Tibial nerve (tissue), 4 donors: ENCODE results near the gene MMD. TPM values are rescaled to one million over a fixed set of nuclear protein-coding genes. Genes with fewer than 3 reads are reported as not detected.

ENCODE experiments used
- DNase-seq, 2 donors: peaks; one replicate each; pipeline ENCODE4 v3.0.0-alpha.2; 2019; ENCODE audit warnings: low spot score in 2 of 2
- H3K27ac ChIP-seq, 4 donors: fragments of 200-600 bp; sonication (generic) in 3 of 4; one replicate each; pipeline ENCODE4 v1.5.1; 2017 to 2019; ENCODE audit warnings: mild to moderate bottlenecking in 1 of 4
- H3K27me3 ChIP-seq, 2 donors: fragments of 200-600 bp; sonication (generic) in 1 of 2; one replicate each; pipeline versions ENCODE4 v1.5.1 to v1.6.0; 2017 to 2019
- H3K36me3 ChIP-seq, 3 donors: fragments of 200-600 bp; sonication (generic); one replicate each; pipeline ENCODE4 v1.5.1; 2018 to 2019
- H3K4me1 ChIP-seq, 4 donors: fragments of 200-600 bp; sonication (generic) in 3 of 4; one replicate each; pipeline ENCODE4 v1.5.1; 2017 to 2019
- H3K4me3 ChIP-seq, 4 donors: fragments of 200-600 bp; sonication (generic) in 3 of 4; one replicate each; pipeline ENCODE4 v1.5.1; 2017 to 2019; ENCODE audit warnings: mild to moderate bottlenecking in 1 of 4, moderate library complexity in 1 of 4
- H3K9me3 ChIP-seq, 4 donors: fragments of 200-600 bp; sonication (generic) in 3 of 4; one replicate each; pipeline ENCODE4 v1.5.1; 2017 to 2019
- EP300 ChIP-seq, 2 donors: sonication (generic); formaldehyde crosslinking; IDR thresholded peaks; one replicate each; pipeline ENCODE4 v1.6.1; 2017; ENCODE audit warnings: antibody characterized with exemption in 2 of 2, mild to moderate bottlenecking in 1 of 2
- POLR2A ChIP-seq, 2 donors: fragments of 450-650 bp; IDR thresholded peaks; one replicate each; pipeline ENCODE4 v1.6.1; 2017; ENCODE audit warnings: antibody characterized with exemption in 2 of 2, mild to moderate bottlenecking in 2 of 2, moderate library complexity in 2 of 2
- WGBS, 2 donors: methylation state at CpG; one replicate each; pipeline ENCODE4 v1.1.5; 2018; 5-methylcytosine and 5-hydroxymethylcytosine counted together
- total RNA-seq, 4 donors: library from RNA; depleted of rRNA; stranded (reverse); fragments of >200 nt; gene quantifications; one replicate each; pipeline ENCODE4 v1.1.0, GENCODE V29; 2016
- TF ChIP-seq, protein P1 (sequence below), 5 experiments: fragments of 200-600 bp in 3 of 5; fragments of 450-650 bp in 2 of 5; sonication (generic) in 3 of 5; IDR thresholded peaks; one replicate each; pipeline ENCODE4 v1.5.1; 2016 to 2019; ENCODE audit warnings: antibody characterized with exemption in 5 of 5, mild to moderate bottlenecking in 3 of 5, moderate library complexity in 2 of 5

MMD gene
- total RNA-seq, 4 donors from 2014 or later, result 16.1 to 60.9 (median 37.7) TPM

GRCh38 chr17:55347341-55347740, 74.3 kb downstream of the MMD start:
- 74 to 80% methylated on average over 2 of the region's 2 CpGs for WGBS, 2 donors
- Histone ChIP-seq H3K4me1 (peaks cover 0 to 6% (median 0%) of the 10 kb centered on the region in 4 donors), H3K36me3 (no peaks in the 10 kb centered on the region), H3K27me3 (no peaks in the 10 kb centered on the region), H3K4me3 (no peak overlapping the region), H3K27ac (no peak overlapping the region), H3K9me3 (peaks cover 0 to 6% (median 0%) of the 10 kb centered on the region in 4 donors)
- TF ChIP-seq, protein P1, sequence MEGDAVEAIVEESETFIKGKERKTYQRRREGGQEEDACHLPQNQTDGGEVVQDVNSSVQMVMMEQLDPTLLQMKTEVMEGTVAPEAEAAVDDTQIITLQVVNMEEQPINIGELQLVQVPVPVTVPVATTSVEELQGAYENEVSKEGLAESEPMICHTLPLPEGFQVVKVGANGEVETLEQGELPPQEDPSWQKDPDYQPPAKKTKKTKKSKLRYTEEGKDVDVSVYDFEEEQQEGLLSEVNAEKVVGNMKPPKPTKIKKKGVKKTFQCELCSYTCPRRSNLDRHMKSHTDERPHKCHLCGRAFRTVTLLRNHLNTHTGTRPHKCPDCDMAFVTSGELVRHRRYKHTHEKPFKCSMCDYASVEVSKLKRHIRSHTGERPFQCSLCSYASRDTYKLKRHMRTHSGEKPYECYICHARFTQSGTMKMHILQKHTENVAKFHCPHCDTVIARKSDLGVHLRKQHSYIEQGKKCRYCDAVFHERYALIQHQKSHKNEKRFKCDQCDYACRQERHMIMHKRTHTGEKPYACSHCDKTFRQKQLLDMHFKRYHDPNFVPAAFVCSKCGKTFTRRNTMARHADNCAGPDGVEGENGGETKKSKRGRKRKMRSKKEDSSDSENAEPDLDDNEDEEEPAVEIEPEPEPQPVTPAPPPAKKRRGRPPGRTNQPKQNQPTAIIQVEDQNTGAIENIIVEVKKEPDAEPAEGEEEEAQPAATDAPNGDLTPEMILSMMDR (IDR thresholded peaks at IDR 0.05), result no peak
- TF ChIP-seq POLR2A (IDR thresholded peaks at IDR 0.05) (no peak), EP300 (IDR thresholded peaks at IDR 0.05) (no peak)
- DNase-seq, result no peak

GRCh38 chr17:55346658-55347057, 75.0 kb downstream of the MMD start:
- Histone ChIP-seq H3K36me3 (no peaks in the 10 kb centered on the region), H3K27ac (no peak overlapping the region), H3K27me3 (no peaks in the 10 kb centered on the region), H3K9me3 (peaks cover 0 to 6% (median 0%) of the 10 kb centered on the region in 4 donors), H3K4me1 (peaks cover 0 to 6% (median 0%) of the 10 kb centered on the region in 4 donors), H3K4me3 (no peak overlapping the region)
- DNase-seq, result no peak
- TF ChIP-seq POLR2A (IDR thresholded peaks at IDR 0.05) (no peak), EP300 (IDR thresholded peaks at IDR 0.05) (no peak)
- TF ChIP-seq, protein P1 (IDR thresholded peaks at IDR 0.05), result no peak
- 81 to 89% methylated on average over 1 of the region's 1 CpG for WGBS, 2 donors

DNA sequence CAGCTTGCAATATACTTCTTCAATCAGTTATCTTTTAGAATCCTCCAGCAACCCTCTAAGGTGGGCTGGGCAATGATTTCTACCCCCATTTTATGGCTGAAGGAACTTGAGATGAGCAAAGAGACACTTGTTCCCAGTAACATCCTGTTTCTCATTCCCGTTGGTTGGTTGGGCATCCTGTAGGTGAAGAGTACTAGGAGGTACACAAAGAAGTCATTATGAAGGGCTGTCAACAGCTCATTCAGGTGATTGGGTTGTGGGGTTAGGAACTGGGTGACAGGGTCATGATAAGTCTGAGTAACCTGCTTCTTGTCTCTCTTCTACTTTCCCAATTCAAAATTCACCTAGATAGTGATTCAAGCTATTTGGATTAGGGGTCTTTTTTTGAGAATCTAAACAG, 76.5 kb downstream of the MMD start:
- Histone ChIP-seq H3K9me3 (peaks cover 0 to 6% (median 0%) of the 10 kb centered on the region in 4 donors), H3K27me3 (no peaks in the 10 kb centered on the region), H3K4me3 (no peak overlapping the region), H3K27ac (no peak overlapping the region), H3K36me3 (no peaks in the 10 kb centered on the region), H3K4me1 (peaks cover 0 to 6% (median 0%) of the 10 kb centered on the region in 4 donors)
- no peak for DNase-seq
- 73 to 84% methylated on average over 1 of the region's 1 CpG for WGBS, 2 donors
- no peak for TF ChIP-seq EP300 (IDR thresholded peaks at IDR 0.05)
- no peak for TF ChIP-seq POLR2A (IDR thresholded peaks at IDR 0.05)
- TF ChIP-seq, protein P1 (IDR thresholded peaks at IDR 0.05), result no peak

- Histone ChIP-seq H3K4me1 (peaks cover 0 to 6% (median 0%) of the 10 kb centered on the region in 4 donors), H3K9me3 (peaks cover 0 to 6% (median 0%) of the 10 kb centered on the region in 4 donors), H3K36me3 (no peaks in the 10 kb centered on the region), H3K27me3 (no peaks in the 10 kb centered on the region), H3K27ac (no peak overlapping the region), H3K4me3 (no peak overlapping the region)
- TF ChIP-seq POLR2A (IDR thresholded peaks at IDR 0.05) (no peak), EP300 (IDR thresholded peaks at IDR 0.05) (no peak)
- TF ChIP-seq, protein P1 (IDR thresholded peaks at IDR 0.05), result no peak
- DNase-seq, result no peak
- 76 to 84% methylated on average over 3 of the region's 3 CpGs for WGBS, 2 donors
These were observed 77.1 kb downstream of the MMD start for GRCh38 chr17:55344514-55344997.

- TF ChIP-seq, protein P1 (IDR thresholded peaks at IDR 0.05), result no peak
- no peak for TF ChIP-seq POLR2A (IDR thresholded peaks at IDR 0.05)
- TF ChIP-seq EP300 (IDR thresholded peaks at IDR 0.05), result no peak
- WGBS, 2 donors, result 87 to 88% methylated on average over 4 of the region's 4 CpGs
- H3K9me3 ChIP-seq, result peaks cover 0 to 6% (median 0%) of the 10 kb centered on the region in 4 donors
- no peak overlapping the region for H3K27ac ChIP-seq
- H3K4me3 ChIP-seq, result no peak overlapping the region
- no peak for DNase-seq
- no peaks in the 10 kb centered on the region for H3K36me3 ChIP-seq
- H3K27me3 ChIP-seq, result no peaks in the 10 kb centered on the region
- H3K4me1 ChIP-seq, result peaks cover 0 to 5% (median 0%) of the 10 kb centered on the region in 4 donors
These were observed 77.6 kb downstream of the MMD start for GRCh38 chr17:55343900-55344513.
